ENCODE data around the gene SCNN1A. TPM values are rescaled to one million over a fixed set of nuclear protein-coding genes. Genes with fewer than 3 reads are reported as not detected.
A peak's percentile ranks its signal among the peaks of the same experiment; 100 is the strongest.

The SCNN1A gene
- total RNA-seq, 2 experiments from 2014 or later, result 1.1 to 2.0 TPM

- ATAC-seq (ENCODE audit: poor library complexity), result no peak
- ChIA-PET POLR2A (interaction anchor here (0.8 kb wide), 1 partner anchor 17 kb away, joined by 3 read pairs; no protein-coding TSS in a partner anchor), CTCF (interaction anchor here (0.7 kb wide), 1 partner anchor 139 kb away, joined by 3 read pairs; no protein-coding TSS in a partner anchor)
- peaks cover 40% of the 10 kb centered on the region for H3K4me1 ChIP-seq (ENCODE audit: insufficient read depth, low read length)
- no peak overlapping the region for H3K4me3 Mint-ChIP-seq
- H3K27ac Mint-ChIP-seq, result no peak overlapping the region
- DNase-seq, result no peak
- no peaks in the 10 kb centered on the region for H3K36me3 Mint-ChIP-seq (ENCODE audit: low read depth)
- H3K27me3 ChIP-seq (ENCODE audit: control insufficient read depth in 1 of 2, insufficient read depth in 2 of 2, low read length in 2 of 2), result peaks cover 12 to 15% of the 10 kb centered on the region in 2 experiments
- H3K27me3 Mint-ChIP-seq, result peaks cover 27% of the 10 kb centered on the region
- H3K27ac ChIP-seq (ENCODE audit: low read depth in 1 of 2, low read length in 2 of 2), result no peak overlapping the region
- no peak for TF ChIP-seq CTCF (IDR thresholded peaks at IDR 0.05)
- intact Hi-C loops (cut with DNase I, micrococcal nuclease), result no loop called here
- no peaks in the 10 kb centered on the region for H3K36me3 ChIP-seq (ENCODE audit: insufficient read depth, low read length)
- no peaks in the 10 kb centered on the region for H3K9me3 Mint-ChIP-seq
- peaks cover 0 to 6% of the 10 kb centered on the region in 2 experiments for H3K9me3 ChIP-seq (ENCODE audit: control insufficient read depth in 1 of 2, insufficient read depth in 1 of 2, low read length in 2 of 2)
- no peak overlapping the region for H3K4me3 ChIP-seq (ENCODE audit: low read length)
- H3K4me1 Mint-ChIP-seq (ENCODE audit: low read depth), result peaks cover 26% of the 10 kb centered on the region
Measured at GRCh38 chr12:6380141-6381121, 5.1 kb upstream of the SCNN1A start.

- ATAC-seq (ENCODE audit: poor library complexity), result no peak
- DNase-seq, result no peak
- intact Hi-C loops (cut with DNase I, micrococcal nuclease), result loop anchor here in 1 of 2 experiments (5.0 kb wide), 1 partner anchor 33 kb away; no protein-coding TSS in a partner anchor
- POLR2A ChIA-PET, result no interaction called here
- peaks cover 41% of the 10 kb centered on the region for H3K4me1 ChIP-seq (ENCODE audit: insufficient read depth, low read length)
- Mint-ChIP-seq H3K4me3 (peak overlapping the region; percentile 15), H3K27ac (no peak overlapping the region), H3K36me3 (ENCODE audit: low read depth) (no peaks in the 10 kb centered on the region), H3K9me3 (no peaks in the 10 kb centered on the region), H3K4me1 (ENCODE audit: low read depth) (peaks cover 26% of the 10 kb centered on the region), H3K27me3 (peaks cover 23% of the 10 kb centered on the region)
- no peak overlapping the region for H3K4me3 ChIP-seq (ENCODE audit: low read length)
- peaks cover 0 to 6% of the 10 kb centered on the region in 2 experiments for H3K9me3 ChIP-seq (ENCODE audit: control insufficient read depth in 1 of 2, insufficient read depth in 1 of 2, low read length in 2 of 2)
- peaks cover 7 to 11% of the 10 kb centered on the region in 2 experiments for H3K27me3 ChIP-seq (ENCODE audit: control insufficient read depth in 1 of 2, insufficient read depth in 2 of 2, low read length in 2 of 2)
- TF ChIP-seq CTCF (IDR thresholded peaks at IDR 0.05), result no peak
- no peaks in the 10 kb centered on the region for H3K36me3 ChIP-seq (ENCODE audit: insufficient read depth, low read length)
- CTCF ChIA-PET, result no interaction called here
- H3K27ac ChIP-seq (ENCODE audit: low read depth in 1 of 2, low read length in 2 of 2), result no peak overlapping the region
Measured at GRCh38 chr12:6378709-6379472, 3.5 kb upstream of the SCNN1A start.

GRCh38 chr12:6377667-6377994 is 2.3 kb upstream of the SCNN1A start:
- ChIA-PET CTCF (no interaction called here), POLR2A (no interaction called here)
- H3K36me3 Mint-ChIP-seq (ENCODE audit: low read depth), result no peaks in the 10 kb centered on the region
- Histone ChIP-seq H3K9me3 (ENCODE audit: control insufficient read depth in 1 of 2, insufficient read depth in 1 of 2, low read length in 2 of 2) (no peaks in the 10 kb centered on the region), H3K27me3 (ENCODE audit: control insufficient read depth in 1 of 2, insufficient read depth in 2 of 2, low read length in 2 of 2) (peaks cover 0 to 3% of the 10 kb centered on the region in 2 experiments), H3K36me3 (ENCODE audit: insufficient read depth, low read length) (no peaks in the 10 kb centered on the region), H3K4me1 (ENCODE audit: insufficient read depth, low read length) (peaks cover 45% of the 10 kb centered on the region), H3K27ac (ENCODE audit: low read depth in 1 of 2, low read length in 2 of 2) (no peak overlapping the region), H3K4me3 (ENCODE audit: low read length) (no peak overlapping the region)
- no peaks in the 10 kb centered on the region for H3K9me3 Mint-ChIP-seq
- peaks cover 26% of the 10 kb centered on the region for H3K4me1 Mint-ChIP-seq (ENCODE audit: low read depth)
- no peak for TF ChIP-seq CTCF (IDR thresholded peaks at IDR 0.05)
- peaks cover 17% of the 10 kb centered on the region for H3K27me3 Mint-ChIP-seq
- H3K4me3 Mint-ChIP-seq, result peak overlapping the region; percentile 12
- no peak for ATAC-seq (ENCODE audit: poor library complexity)
- no peak overlapping the region for H3K27ac Mint-ChIP-seq
- DNase-seq, result no peak
- intact Hi-C loops (cut with DNase I, micrococcal nuclease), result loop anchor here in 1 of 2 experiments (5.0 kb wide), 1 partner anchor 35 kb away; no protein-coding TSS in a partner anchor
